GM10266 (cell line): ENCODE data around the gene ADGRF1.
"Not testable (repeated sequence)": the region's sequence is repeated elsewhere in the genome, so short reads cannot be mapped to it uniquely, and the experiment has no call there.

ENCODE experiments used
- DNase-seq: peaks from one replicate; pipeline ENCODE4 v3.0.0; 2012; ENCODE audit errors: extremely low spot score
- TF ChIP-seq, protein P1 (sequence below): IDR thresholded peaks from 2 replicates; pipeline ENCODE4 v1.5.1; 2012; ENCODE audit warnings: mild to moderate bottlenecking, low read depth; ENCODE audit not compliant: control insufficient read depth, insufficient read depth; ENCODE audit errors: missing control alignments

ADGRF1 gene

DNA sequence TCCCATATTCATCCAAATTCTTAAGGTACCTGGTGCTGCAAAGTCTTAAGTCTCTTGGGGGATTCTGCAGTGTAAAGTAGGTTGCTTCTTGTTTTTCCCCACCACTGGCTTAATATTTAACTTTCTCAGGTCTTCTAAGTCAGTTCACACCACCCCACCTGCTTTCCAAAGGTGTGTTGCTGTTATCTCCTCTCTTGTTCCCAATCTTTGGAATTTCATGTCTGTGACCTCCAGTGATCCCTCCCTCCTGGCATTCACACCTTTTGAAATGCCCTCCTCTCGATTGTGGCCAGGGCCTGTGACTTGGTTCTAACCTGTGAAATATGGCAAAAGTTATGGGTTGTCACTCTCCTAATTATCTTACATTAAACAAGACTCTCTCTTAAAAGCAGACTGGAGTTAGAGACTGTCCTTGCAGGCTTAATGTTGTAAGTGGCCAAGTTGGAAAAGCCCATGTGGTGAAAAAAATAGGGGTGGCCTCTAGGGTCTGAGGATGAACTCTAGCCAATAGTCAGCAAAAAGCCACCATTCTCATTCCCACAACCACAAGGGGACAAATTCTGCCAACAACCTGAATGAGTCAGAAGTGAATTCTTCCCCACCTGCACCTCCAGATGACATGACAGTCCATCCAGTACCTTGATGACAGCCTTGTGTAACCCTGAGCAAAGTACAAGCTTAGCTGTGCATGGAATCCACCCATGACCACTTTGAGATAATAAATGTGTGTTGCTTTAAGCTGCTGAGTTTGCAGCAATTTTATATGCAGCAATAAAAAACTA, 45.1 kb downstream of the ADGRF1 start:
- DNase-seq: no peak

DNA sequence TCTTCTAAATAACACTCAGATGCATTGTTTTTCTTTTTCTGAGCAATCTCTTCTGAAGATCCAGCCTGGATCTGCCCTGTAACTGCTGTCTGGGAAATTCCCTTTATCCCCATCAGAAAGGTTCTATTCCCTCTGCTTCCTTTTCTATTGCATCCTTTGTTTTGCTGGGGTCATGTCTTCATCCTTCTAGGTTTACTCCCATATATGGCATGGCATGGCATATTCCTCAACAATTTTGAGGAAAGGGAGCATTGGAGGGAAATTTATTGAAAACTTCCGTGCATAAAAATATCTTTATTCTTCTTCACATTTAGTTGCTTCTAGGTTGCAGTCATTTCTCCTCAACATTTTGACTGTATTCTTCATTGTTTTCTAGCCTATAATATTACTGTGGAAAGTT, 47.2 kb downstream of the ADGRF1 start:
- TF ChIP-seq, protein P1, sequence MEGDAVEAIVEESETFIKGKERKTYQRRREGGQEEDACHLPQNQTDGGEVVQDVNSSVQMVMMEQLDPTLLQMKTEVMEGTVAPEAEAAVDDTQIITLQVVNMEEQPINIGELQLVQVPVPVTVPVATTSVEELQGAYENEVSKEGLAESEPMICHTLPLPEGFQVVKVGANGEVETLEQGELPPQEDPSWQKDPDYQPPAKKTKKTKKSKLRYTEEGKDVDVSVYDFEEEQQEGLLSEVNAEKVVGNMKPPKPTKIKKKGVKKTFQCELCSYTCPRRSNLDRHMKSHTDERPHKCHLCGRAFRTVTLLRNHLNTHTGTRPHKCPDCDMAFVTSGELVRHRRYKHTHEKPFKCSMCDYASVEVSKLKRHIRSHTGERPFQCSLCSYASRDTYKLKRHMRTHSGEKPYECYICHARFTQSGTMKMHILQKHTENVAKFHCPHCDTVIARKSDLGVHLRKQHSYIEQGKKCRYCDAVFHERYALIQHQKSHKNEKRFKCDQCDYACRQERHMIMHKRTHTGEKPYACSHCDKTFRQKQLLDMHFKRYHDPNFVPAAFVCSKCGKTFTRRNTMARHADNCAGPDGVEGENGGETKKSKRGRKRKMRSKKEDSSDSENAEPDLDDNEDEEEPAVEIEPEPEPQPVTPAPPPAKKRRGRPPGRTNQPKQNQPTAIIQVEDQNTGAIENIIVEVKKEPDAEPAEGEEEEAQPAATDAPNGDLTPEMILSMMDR: no peak

More for the DNA sequence above, 45.1 kb downstream of the ADGRF1 start:
- TF ChIP-seq, protein P1: no peak

DNA sequence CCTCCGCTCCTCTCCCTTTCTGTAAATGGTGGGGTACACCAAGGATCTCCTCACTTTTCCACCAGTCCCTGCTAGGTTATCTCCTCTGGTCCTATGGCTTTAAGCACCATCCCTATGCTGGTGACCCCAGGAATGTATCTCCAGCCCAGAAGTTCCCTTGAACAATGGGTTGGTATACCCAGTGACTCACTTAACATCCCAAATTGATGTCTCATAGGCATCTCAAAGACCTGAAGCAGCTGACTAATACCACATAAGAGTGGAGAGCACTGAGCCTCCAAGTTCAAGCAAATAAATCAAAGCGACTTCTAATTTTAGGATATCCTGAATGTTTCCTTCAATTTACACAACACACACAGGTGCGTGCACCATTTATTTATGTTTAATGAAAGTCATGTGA, 48.3 kb downstream of the ADGRF1 start:
- TF ChIP-seq, protein P1: no peak
- no peak for DNase-seq

More for the DNA sequence above, 47.2 kb downstream of the ADGRF1 start:
- DNase-seq: no peak

DNA sequence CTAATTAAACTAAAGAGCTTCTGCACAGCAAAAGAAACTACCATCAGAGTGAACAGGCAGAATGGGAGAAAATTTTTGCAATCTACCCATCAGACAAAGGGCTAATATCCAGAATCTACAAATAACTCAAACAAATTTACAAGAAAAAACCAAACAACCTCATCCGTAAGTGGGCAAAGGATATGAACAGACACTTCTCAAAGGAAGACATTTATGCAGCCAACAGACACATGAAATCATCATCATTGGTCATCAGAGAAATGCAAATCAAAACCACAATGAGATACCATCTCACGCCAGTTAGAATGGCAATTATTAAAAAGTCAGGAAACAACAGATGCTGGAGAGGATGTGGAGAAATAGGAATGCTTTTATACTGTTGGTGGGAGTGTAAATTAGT, 49.7 kb downstream of the ADGRF1 start:
- DNase-seq: not testable (repeated sequence)

DNA sequence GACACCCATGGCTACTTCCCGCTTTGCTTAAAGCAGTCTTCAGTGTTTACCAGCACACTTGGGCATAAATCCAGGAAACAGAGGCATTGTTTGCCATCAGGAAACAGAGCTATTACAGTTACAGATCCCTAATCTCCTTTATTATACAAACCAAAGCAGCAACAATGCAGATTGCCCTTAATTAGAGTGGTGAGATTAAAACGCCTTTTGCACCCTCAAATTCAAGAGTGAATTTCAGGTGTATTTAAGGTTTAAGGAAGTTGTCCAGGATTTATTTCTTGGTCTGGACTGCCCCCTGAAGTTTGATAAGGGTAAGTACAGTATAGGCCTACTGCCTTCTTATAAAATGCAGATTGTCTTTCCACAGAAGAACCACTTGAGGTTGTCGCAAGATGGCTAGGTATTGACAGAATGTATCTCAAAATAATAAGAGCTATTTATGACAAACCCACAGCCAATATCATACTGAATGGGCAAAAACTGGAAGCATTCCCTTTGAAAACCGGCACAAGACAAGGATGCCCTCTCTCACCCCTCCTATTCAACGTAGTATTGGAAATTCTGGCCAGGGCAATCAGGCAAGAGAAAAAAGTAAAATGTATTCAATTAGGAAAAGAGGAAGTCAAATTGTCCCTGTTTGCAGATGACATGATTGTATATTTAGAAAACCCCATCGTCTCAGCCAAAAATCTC, 51.2 kb downstream of the ADGRF1 start:
- DNase-seq: not testable (repeated sequence)
- TF ChIP-seq, protein P1: peak; percentile 38

DNA sequence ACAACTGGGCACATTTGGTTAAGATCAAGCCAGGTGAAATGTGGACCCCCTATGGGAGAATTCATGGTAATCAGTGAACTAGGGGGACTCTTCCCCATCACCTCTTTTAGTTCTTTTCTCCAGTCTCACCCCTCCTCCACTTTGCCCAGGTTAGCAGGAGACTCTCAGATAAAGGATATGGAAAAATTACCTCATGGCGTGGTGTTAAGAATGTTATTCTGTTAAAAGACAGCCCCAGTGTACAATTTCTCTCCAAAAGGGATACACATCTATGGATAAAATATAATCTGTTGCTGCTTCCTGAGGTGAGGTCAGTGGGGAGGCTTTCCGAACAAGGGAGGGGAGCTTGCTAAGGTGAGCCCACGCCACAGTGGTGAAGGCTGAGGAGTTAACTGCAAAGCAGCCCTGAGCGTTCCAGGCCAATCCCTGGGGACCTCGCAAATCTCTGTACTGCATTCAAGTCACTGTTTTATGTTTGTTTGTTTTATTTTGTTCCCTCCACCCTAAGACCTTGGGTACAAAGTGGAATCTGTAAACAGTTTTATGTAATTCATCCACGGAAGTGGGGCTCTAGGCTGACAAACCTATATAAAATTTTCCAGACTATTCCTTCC, 52.0 kb downstream of the ADGRF1 start:
- no peak for DNase-seq
- TF ChIP-seq, protein P1: no peak

DNA sequence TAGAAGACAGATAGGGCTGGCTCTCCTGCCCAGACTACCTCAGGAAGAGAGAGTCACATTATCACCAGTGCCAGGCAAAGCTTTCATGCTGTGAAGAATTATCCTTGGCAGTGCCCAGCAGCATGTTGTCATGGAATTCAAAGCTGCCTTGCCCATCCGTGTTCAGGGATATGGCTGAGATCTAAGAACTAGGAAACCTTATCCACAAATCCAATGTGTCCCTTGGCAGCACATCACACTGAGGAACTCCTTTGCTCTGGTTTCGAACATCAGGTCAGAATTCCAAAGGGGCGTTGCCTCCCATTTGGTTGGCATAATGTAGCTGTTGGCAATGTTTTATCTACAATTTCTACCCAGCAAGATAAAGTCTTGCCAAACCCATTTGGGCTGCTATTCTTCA, 52.7 kb downstream of the ADGRF1 start:
- TF ChIP-seq, protein P1: no peak
- DNase-seq: no peak
